ENCODE data around the gene CCDC197.

- TF ChIP-seq CTCF (IDR thresholded peaks at IDR 0.05) = no peak
- no peak for TF ChIP-seq ZFX (IDR thresholded peaks at IDR 0.05; ENCODE audit: borderline replicate concordance)
Observed at GRCh38 chr14:94021416-94022157, 24.5 kb downstream of the CCDC197 start.

All from 22Rv1 (cell line).